ENCODE data around the gene STAT5A. TPM values are rescaled to one million over a fixed set of nuclear protein-coding genes. Genes with fewer than 3 reads are reported as not detected.
"Not testable (repeated sequence)": the region's sequence is repeated elsewhere in the genome, so short reads cannot be mapped to it uniquely, and the experiment has no call there.

STAT5A gene
- total RNA-seq, 2 donors from 2014 or later = 3.5 to 4.8 TPM

DNA sequence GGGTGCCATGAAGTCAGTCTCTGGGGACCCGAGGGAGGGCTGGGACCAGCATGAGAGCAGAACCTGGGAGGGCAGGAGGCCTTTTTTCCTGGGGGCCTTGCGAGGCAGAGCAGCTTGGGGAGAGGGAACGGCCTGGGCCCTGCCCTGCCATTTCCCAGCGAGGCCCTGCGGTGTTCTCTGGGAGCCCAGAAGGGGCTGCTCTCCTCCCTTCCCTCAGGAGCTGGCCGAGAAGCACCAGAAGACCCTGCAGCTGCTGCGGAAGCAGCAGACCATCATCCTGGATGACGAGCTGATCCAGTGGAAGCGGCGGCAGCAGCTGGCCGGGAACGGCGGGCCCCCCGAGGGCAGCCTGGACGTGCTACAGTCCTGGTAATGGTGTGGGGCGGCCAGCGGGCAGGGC lies 11.6 kb downstream of the STAT5A start:
- not testable (repeated sequence) for H3K4me1 Mint-ChIP-seq; H3K27me3 Mint-ChIP-seq (ENCODE audit: insufficient read depth); H3K4me3 Mint-ChIP-seq; H3K27me3 ChIP-seq (ENCODE audit: control insufficient read depth, insufficient read depth, low read length, poor library complexity, severe bottlenecking); H3K36me3 ChIP-seq (ENCODE audit: control insufficient read depth, insufficient read depth, low read length); DNase-seq; H3K27ac Mint-ChIP-seq; H3K9me3 Mint-ChIP-seq; H3K9ac ChIP-seq (ENCODE audit: extremely low read depth, low read length, poor library complexity, severe bottlenecking); H3K9me3 ChIP-seq (ENCODE audit: control insufficient read depth, low read length); H3K4me1 ChIP-seq (ENCODE audit: control insufficient read depth, insufficient read depth, low read length); H3K36me3 Mint-ChIP-seq (ENCODE audit: low read depth); H3K27ac ChIP-seq (ENCODE audit: low read depth, low read length); H3K4me3 ChIP-seq (ENCODE audit: low read length)
- 100% methylated on average over 2 of the region's 17 CpGs; no CpG with 5 or more reads in 1 of the 2 experiments for WGBS, 2 experiments (ENCODE audit: insufficient coverage in 1 of 2, insufficient read length in 1 of 2)

- TF ChIP-seq, protein P1, sequence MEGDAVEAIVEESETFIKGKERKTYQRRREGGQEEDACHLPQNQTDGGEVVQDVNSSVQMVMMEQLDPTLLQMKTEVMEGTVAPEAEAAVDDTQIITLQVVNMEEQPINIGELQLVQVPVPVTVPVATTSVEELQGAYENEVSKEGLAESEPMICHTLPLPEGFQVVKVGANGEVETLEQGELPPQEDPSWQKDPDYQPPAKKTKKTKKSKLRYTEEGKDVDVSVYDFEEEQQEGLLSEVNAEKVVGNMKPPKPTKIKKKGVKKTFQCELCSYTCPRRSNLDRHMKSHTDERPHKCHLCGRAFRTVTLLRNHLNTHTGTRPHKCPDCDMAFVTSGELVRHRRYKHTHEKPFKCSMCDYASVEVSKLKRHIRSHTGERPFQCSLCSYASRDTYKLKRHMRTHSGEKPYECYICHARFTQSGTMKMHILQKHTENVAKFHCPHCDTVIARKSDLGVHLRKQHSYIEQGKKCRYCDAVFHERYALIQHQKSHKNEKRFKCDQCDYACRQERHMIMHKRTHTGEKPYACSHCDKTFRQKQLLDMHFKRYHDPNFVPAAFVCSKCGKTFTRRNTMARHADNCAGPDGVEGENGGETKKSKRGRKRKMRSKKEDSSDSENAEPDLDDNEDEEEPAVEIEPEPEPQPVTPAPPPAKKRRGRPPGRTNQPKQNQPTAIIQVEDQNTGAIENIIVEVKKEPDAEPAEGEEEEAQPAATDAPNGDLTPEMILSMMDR (conservative IDR thresholded peaks at IDR 0.05) = no peak
- no peak overlapping the region for H3K27ac Mint-ChIP-seq
These were observed 12.7 kb downstream of the STAT5A start for GRCh38 chr17:42301022-42301421.

DNA sequence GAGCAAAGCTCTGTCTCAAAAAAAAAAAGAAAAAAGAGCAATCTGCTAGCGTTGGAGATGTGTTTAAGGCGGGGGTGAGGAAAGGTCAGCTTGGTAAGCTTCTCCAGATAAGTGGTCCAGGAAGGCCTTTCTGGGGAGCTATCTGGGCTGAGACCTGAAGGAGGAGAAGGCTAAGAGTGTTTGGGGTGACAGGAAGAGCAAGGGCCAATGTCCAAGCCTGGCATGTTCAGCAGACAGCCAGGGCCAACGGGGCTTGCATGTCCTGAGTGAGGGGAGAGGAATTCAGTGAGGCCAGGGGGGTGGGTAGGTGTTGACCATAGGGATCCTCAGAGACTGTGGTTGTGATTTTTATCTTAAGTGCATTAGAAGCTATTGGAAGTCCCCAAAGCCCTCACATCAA lies 15.4 kb downstream of the STAT5A start:
- H3K36me3 Mint-ChIP-seq (ENCODE audit: low read depth) = no peaks in the 10 kb centered on the region
- 77 to 90% methylated on average over 3 of the region's 3 CpGs for WGBS, 2 experiments (ENCODE audit: insufficient coverage in 1 of 2, insufficient read length in 1 of 2)

More at GRCh38 chr17:42301022-42301421, 12.7 kb downstream of the STAT5A start:
- no peak overlapping the region for H3K4me3 ChIP-seq (ENCODE audit: low read length)
- no peak overlapping the region for H3K4me3 Mint-ChIP-seq
- H3K27ac ChIP-seq (ENCODE audit: low read depth, low read length) = no peak overlapping the region
- no peaks in the 10 kb centered on the region for H3K4me1 ChIP-seq (ENCODE audit: control insufficient read depth, insufficient read depth, low read length)
- H3K9me3 Mint-ChIP-seq = no peaks in the 10 kb centered on the region
- H3K4me1 Mint-ChIP-seq = no peaks in the 10 kb centered on the region
- H3K36me3 Mint-ChIP-seq (ENCODE audit: low read depth) = no peaks in the 10 kb centered on the region
- no peak for DNase-seq
- H3K9ac ChIP-seq (ENCODE audit: extremely low read depth, low read length, poor library complexity, severe bottlenecking) = no peak overlapping the region
- WGBS, 2 experiments (ENCODE audit: insufficient coverage in 1 of 2, insufficient read length in 1 of 2) = 93 to 95% methylated on average over 7 to 9 of the region's 9 CpGs
- no peaks in the 10 kb centered on the region for H3K36me3 ChIP-seq (ENCODE audit: control insufficient read depth, insufficient read depth, low read length)
- no peaks in the 10 kb centered on the region for H3K27me3 Mint-ChIP-seq (ENCODE audit: insufficient read depth)
- H3K9me3 ChIP-seq (ENCODE audit: control insufficient read depth, low read length) = no peaks in the 10 kb centered on the region
- H3K27me3 ChIP-seq (ENCODE audit: control insufficient read depth, insufficient read depth, low read length, poor library complexity, severe bottlenecking) = no peaks in the 10 kb centered on the region

More for the DNA sequence above, 15.4 kb downstream of the STAT5A start:
- Histone ChIP-seq H3K4me3 (ENCODE audit: low read length) (no peak overlapping the region), H3K36me3 (ENCODE audit: control insufficient read depth, insufficient read depth, low read length) (no peaks in the 10 kb centered on the region), H3K9me3 (ENCODE audit: control insufficient read depth, low read length) (no peaks in the 10 kb centered on the region), H3K9ac (ENCODE audit: extremely low read depth, low read length, poor library complexity, severe bottlenecking) (no peak overlapping the region), H3K4me1 (ENCODE audit: control insufficient read depth, insufficient read depth, low read length) (no peaks in the 10 kb centered on the region), H3K27me3 (ENCODE audit: control insufficient read depth, insufficient read depth, low read length, poor library complexity, severe bottlenecking) (no peaks in the 10 kb centered on the region), H3K27ac (ENCODE audit: low read depth, low read length) (no peak overlapping the region)
- Mint-ChIP-seq H3K4me3 (no peak overlapping the region), H3K27me3 (ENCODE audit: insufficient read depth) (peaks cover 1% of the 10 kb centered on the region), H3K9me3 (no peaks in the 10 kb centered on the region), H3K27ac (no peak overlapping the region), H3K4me1 (no peaks in the 10 kb centered on the region)
- TF ChIP-seq, protein P1 (conservative IDR thresholded peaks at IDR 0.05) = no peak
- no peak for DNase-seq

Data from endodermal cell (in vitro differentiated cells).